ENCODE data around the gene SPAG17. TPM values are rescaled to one million over a fixed set of nuclear protein-coding genes. Genes with fewer than 3 reads are reported as not detected.

Gene SPAG17
- total RNA-seq, 2 donors from 2014 or later: 1.6 TPM; not detected in 1

DNA sequence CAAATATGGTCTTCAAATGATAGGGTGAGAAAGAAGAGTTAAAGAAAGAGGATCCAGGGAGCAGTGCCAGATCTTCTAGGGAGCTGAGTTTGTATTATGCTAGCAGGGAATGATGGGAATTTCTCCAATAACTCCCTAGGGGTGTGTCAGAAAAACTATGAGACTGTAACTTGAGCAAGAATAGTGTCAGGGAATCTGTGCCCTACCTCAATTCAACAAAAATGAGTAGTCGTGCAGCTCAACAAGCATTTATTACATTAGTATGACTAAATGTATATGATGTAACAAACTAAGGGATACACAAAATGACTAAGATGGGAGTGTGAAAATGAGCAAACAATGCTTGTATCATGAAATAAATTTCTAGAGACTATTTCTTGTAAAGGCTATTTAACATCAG lies 24.2 kb downstream of the SPAG17 start:
- intact Hi-C loops (cut with DNase I): no loop called here
- H3K27ac ChIP-seq: no peak overlapping the region
- H3K9me3 ChIP-seq: no peaks in the 10 kb centered on the region
- TF ChIP-seq POLR2A (IDR thresholded peaks at IDR 0.05) (no peak), CTCF (IDR thresholded peaks at IDR 0.05) (no peak)
- H3K4me1 ChIP-seq: no peaks in the 10 kb centered on the region
- H3K36me3 ChIP-seq (replicated peaks in 1 of 2; ENCODE audit: insufficient read depth in 1 of 2, low read depth in 2 of 2): no peaks in the 10 kb centered on the region
- 82 to 97% methylated on average over 1 of the region's 1 CpG for WGBS, 2 donors
- DNase-seq (no peak), ATAC-seq (no peak)
- no peak overlapping the region for H3K4me3 ChIP-seq
- H3K27me3 ChIP-seq: no peaks in the 10 kb centered on the region

GRCh38 chr1:118159569-118159968 lies 25.5 kb downstream of the SPAG17 start:
- ATAC-seq: no peak
- Histone ChIP-seq H3K9me3 (no peaks in the 10 kb centered on the region), H3K4me1 (no peaks in the 10 kb centered on the region), H3K4me3 (no peak overlapping the region), H3K27ac (no peak overlapping the region), H3K36me3 (replicated peaks in 1 of 2; ENCODE audit: insufficient read depth in 1 of 2, low read depth in 2 of 2) (no peaks in the 10 kb centered on the region), H3K27me3 (no peaks in the 10 kb centered on the region)
- DNase-seq: no peak
- 59 to 74% methylated on average over 4 of the region's 4 CpGs for WGBS, 2 donors
- intact Hi-C loops (cut with DNase I): no loop called here
- no peak for TF ChIP-seq POLR2A (IDR thresholded peaks at IDR 0.05)
- no peak for TF ChIP-seq CTCF (IDR thresholded peaks at IDR 0.05)

- no peak for ATAC-seq
- Histone ChIP-seq H3K36me3 (replicated peaks in 1 of 2; ENCODE audit: insufficient read depth in 1 of 2, low read depth in 2 of 2) (no peaks in the 10 kb centered on the region), H3K4me3 (no peak overlapping the region), H3K4me1 (no peaks in the 10 kb centered on the region), H3K27ac (no peak overlapping the region), H3K27me3 (no peaks in the 10 kb centered on the region), H3K9me3 (no peaks in the 10 kb centered on the region)
- 95 to 97% methylated on average over 1 of the region's 1 CpG for WGBS, 2 donors
- DNase-seq: no peak
- TF ChIP-seq CTCF (IDR thresholded peaks at IDR 0.05): no peak
- TF ChIP-seq POLR2A (IDR thresholded peaks at IDR 0.05): no peak
- intact Hi-C loops (cut with DNase I): no loop called here
These were observed 26.1 kb downstream of the SPAG17 start for GRCh38 chr1:118158924-118159323.

GRCh38 chr1:118157506-118157905 lies 27.5 kb downstream of the SPAG17 start:
- TF ChIP-seq POLR2A (IDR thresholded peaks at IDR 0.05) (no peak), CTCF (IDR thresholded peaks at IDR 0.05) (no peak)
- WGBS, 2 donors: 77 to 80% methylated on average over 2 of the region's 2 CpGs
- intact Hi-C loops (cut with DNase I): no loop called here

GRCh38 chr1:118155106-118155505 lies 29.9 kb downstream of the SPAG17 start:
- no peak for TF ChIP-seq CTCF (IDR thresholded peaks at IDR 0.05)
- no peak for TF ChIP-seq POLR2A (IDR thresholded peaks at IDR 0.05)
- intact Hi-C loops (cut with DNase I): no loop called here
- Histone ChIP-seq H3K4me3 (no peak overlapping the region), H3K4me1 (peaks cover 5% of the 10 kb centered on the region), H3K9me3 (no peaks in the 10 kb centered on the region), H3K27me3 (no peaks in the 10 kb centered on the region), H3K27ac (no peak overlapping the region), H3K36me3 (replicated peaks in 1 of 2; ENCODE audit: insufficient read depth in 1 of 2, low read depth in 2 of 2) (no peaks in the 10 kb centered on the region)
- DNase-seq (no peak), ATAC-seq (no peak)
- WGBS, 2 donors: 76 to 90% methylated on average over 1 of the region's 1 CpG

More at GRCh38 chr1:118157506-118157905, 27.5 kb downstream of the SPAG17 start:
- ATAC-seq (no peak), DNase-seq (no peak)
- no peaks in the 10 kb centered on the region for H3K27me3 ChIP-seq
- no peak overlapping the region for H3K4me3 ChIP-seq
- no peaks in the 10 kb centered on the region for H3K4me1 ChIP-seq
- no peaks in the 10 kb centered on the region for H3K36me3 ChIP-seq (replicated peaks in 1 of 2; ENCODE audit: insufficient read depth in 1 of 2, low read depth in 2 of 2)
- H3K9me3 ChIP-seq: no peaks in the 10 kb centered on the region
- no peak overlapping the region for H3K27ac ChIP-seq

All from body of pancreas (tissue), 4 donors.